Measurements from ENCODE around the gene PRSS33.

PRSS33 gene

DNA sequence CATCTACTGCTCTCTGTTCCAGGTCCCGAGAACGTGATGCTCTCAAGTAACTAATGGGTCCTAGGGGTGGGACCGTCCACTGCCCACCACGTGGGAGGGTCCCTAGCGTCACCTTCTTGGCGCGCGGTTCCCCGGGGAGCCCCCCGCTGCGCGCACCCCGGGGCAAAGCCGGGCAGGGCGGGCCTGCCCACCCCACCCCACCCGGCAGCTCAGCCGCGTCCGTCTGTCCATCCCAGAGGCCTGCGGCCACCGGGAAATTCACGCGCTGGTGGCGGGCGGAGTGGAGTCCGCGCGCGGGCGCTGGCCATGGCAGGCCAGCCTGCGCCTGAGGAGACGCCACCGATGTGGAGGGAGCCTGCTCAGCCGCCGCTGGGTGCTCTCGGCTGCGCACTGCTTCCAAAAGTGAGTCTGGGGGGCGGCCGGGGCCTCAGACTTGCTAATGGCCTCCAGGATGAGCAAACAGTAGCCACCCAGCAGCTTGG lies 11.4 kb upstream of the PRSS33 start:
- DNase-seq (ENCODE audit: low spot score), result no peak

DNA sequence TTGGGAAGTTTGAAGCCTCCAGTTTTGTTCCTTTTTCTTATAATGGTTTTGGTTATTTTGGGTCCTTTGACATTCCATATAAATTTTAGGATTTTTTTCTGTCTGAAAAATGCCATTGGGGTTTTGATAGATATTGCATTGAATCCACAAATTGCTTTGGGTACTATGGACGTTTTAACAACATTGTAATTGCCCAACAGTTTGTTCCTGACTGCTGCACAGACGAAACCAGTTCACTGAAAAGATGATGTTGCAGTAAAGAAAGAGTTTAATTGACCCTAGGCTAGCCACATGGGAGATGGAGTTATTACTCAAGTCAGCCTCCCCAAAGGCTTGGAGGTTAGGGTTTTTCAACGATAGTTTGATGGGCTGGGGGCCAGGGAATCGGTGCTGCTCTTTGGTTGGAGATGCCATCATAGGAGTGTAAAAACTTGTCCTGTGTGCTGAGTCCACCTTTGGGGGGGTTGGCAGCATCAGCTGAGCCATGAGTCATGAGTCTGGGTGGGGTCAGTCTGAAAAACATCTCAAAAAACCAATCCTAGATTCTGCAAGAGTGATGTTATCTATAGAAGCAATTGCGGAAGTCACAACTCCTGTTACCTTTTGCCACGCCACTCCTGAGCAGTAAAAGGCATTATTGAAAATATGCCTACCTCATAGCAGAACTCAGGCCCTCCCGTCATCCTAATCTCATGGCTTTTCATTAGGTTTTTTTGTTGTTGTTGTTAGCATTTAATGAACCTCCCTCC lies 8.2 kb upstream of the PRSS33 start:
- DNase-seq (ENCODE audit: low spot score), result no peak

GRCh38 chr16:2792940-2793339 lies 5.6 kb upstream of the PRSS33 start:
- no peak for DNase-seq (ENCODE audit: low spot score)

- no peak for DNase-seq (ENCODE audit: low spot score)
These were observed 3.8 kb upstream of the PRSS33 start for GRCh38 chr16:2791174-2791573.

DNA sequence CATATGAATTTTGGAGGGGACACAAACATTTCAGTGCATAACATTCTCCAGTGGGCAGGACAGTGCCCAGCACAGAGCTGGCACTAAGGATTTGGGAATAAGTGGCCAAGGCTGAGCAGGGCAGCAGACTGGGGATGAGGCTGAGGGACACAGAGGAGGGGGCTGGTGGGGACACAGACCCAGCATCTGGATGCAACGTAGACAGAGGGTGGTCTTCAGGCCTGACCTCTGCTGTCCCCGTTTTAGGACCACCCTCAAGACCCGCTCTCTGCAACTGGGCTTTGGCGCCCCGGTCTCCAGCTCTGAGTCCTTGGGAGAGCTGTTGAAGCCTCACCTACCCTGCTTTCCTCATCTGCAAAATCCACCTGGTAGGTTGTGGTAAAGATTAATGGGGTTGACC lies 3.3 kb upstream of the PRSS33 start:
- DNase-seq (ENCODE audit: low spot score), result no peak

DNA sequence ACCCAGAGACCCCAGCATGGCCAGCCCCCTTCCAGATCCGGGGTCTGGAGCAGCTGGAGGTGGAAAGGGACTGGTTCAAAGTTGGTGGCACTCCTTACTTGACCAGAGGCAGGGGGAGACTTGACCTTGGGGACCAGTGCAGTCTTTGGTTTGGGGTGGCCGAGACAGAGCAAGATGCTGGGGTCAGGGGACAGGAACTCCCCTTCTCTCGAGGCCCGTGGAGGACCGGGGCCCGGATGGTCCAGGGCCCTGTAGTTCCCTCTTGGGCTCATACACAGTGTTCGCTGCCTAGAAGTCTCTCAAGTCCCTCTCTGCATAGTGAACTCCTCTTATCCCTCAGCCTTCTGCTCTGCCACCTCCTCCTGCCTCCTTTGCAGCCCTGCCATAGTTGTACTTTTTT lies 601 bp upstream of the PRSS33 start:
- DNase-seq (ENCODE audit: low spot score), result no peak

DNA sequence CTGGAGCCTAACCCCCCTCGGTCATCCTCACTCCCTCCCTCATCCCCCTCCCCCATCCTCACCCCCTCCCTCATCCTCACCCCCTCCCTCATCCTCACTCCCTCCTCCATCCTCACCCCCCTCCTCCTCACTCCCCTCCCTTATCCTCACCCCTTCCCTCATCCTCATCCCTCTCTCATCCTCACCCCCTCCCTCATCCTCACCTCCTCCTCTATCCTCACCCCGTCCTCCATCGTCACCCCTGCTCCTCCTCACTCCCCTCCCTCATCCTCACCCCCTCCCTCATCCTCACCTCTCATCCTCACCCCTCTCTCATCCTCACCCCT lies 571 bp downstream of the PRSS33 start:
- DNase-seq (ENCODE audit: low spot score), result no peak

DNA sequence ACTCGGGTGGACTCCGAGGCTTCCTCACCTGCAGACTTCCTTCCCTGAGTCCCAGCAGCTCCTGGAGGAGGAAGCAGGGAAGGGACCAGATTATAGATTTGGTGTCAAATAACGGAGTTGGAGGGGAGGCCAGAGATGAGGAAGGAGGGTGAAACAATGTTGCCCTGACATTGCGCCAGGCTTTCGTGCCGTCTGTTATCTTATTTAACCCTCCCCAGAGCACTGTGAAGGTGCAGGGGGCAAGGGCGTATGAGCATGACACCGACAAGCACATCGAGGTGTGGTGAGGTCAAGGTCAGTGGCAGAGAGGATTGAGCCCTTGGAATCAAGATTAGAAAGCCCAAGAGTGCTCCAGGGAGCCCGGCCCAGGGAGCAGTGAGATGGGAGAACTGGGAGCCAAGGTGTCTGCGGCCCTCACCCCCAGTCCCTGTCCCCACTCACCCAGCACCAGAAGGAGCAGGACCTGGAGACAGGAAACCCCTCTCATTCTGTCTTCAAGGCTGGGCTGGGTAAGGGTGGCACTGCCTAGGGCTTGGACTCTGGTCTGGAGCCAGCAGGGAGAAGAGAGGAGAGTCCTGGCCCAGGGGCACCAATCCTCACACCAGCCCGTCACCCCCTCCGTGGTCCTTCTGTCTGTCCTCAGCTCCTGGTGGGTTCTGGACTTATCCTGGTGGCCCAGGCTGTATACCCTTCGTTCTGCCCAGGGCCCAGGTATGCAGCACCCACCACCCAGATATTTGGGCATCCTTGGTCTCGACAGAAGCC lies 1.1 kb downstream of the PRSS33 start:
- DNase-seq (ENCODE audit: low spot score), result no peak

- peak; percentile 30 for DNase-seq (ENCODE audit: low spot score)
These were observed 2.0 kb downstream of the PRSS33 start for GRCh38 chr16:2785101-2785991.

- DNase-seq (ENCODE audit: low spot score), result no peak
These were observed 2.8 kb downstream of the PRSS33 start for GRCh38 chr16:2784358-2785100.

GRCh38 chr16:2783581-2784357 lies 3.6 kb downstream of the PRSS33 start:
- DNase-seq (ENCODE audit: low spot score), result no peak

DNA sequence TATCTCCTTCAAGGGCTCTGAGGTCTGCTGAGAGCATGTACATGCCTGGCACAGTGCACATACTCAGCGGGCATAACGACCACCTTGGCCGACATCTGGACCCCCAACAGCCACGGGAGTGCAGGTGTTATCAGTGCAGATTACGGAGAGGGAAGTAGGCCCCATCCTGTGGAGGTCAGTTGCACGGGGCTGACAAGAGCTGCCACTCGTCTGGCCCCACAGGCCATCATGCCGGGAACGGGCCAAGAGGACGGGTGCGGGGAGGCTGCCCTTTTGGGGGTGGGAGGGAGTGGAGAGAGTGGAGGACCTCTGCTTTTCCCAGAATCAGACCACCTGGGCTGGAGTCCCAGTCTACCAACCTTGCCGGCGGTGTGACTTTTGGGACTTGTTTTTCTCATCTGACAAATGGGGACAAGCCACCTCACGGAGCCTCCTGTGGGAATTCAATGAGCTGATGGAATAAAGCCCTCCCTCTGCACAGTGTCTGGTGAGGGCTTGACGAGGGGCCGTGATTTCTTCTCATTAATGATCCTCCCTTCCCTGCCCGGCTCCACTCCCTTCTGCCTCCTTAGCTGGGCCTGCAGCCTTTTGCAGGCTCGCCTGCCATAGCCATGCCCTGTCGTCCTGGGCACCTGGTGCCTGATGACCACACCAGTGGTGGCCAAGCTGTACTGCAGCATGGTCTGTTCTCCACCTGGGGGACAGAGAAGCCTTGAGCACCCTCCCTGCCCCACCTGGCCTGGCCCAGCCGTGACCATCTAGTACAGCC lies 4.6 kb downstream of the PRSS33 start:
- DNase-seq (ENCODE audit: low spot score), result no peak

DNA sequence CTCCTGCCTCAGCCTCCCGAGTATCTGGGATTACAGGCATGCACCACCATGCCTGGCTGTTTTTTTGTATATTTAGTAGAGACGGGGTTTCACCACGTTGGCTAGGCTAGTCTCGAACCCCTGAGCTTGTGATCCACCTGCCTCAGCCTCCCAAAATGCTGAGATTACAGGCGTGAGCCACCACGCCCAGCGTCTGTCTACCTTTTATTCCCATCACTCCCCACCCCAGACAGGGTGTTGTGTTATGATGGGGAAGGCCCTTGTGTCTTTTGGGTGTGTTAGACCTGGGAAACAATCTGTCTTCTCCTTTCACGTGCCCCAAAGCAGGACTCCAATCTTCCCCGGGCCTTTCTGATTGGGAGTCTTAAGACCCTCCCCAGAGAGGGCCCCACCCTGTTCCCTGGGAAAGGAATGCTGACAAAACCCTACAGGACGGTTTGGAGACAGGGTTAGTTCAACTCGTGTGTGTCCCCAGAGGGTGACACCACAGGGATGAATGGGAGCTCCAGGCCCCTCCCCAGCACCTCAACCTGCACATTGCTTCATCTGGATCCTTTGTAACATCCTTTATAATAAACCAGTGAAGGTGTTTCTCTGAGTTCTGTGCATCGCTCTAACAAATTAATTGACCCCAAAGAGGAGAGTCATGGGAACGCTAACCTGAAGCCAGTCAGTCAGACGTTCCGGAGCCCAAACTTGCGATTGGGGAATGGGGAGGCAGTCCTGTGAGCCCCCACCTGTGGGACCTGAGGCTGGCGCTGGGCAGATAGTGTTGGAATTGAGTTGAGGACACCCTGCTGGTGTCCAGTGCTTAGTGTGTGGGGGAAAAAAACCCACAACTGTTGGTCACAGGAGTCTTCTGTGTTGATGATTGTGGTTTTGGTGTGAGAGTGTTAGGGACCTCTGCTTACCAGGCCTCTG lies 7.1 kb downstream of the PRSS33 start:
- no peak for DNase-seq (ENCODE audit: low spot score)

DNA sequence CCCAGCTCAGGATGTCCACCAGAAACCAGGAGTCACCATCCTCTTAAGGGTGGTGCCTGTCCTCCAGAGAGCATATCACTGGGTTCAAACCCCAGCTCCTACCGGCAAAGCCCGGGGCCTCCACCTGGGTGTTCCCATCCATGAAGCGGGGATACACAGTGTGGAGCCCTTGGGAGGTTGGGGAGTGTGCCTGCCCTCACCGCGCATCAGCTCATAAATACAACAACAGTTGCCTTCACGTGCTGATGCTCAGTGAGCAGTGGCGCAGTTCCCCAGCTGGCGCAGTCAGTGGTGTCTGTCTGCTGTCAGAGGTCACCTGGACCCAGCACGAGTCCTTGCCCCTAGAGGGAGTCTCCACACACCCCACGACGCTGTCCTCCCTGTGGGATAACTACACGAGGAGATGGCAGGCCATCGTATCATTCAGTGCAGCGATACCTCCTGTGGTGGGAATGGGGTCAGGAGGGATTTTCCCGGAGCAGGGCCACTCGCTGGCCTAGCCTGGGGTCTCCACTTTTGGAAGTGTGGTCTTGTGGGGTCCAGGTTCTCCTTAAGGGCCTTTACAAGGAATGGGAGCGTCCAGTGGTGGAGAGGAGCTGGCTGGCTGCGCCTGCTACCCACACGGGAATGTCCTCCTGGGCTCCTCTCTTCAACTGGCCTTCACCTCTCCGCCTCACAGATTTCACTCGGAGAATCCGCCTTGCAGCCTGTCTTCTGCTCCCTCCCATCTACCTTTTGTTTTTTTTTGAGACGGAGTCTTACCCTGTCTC lies 8.0 kb downstream of the PRSS33 start:
- DNase-seq (ENCODE audit: low spot score), result no peak

DNA sequence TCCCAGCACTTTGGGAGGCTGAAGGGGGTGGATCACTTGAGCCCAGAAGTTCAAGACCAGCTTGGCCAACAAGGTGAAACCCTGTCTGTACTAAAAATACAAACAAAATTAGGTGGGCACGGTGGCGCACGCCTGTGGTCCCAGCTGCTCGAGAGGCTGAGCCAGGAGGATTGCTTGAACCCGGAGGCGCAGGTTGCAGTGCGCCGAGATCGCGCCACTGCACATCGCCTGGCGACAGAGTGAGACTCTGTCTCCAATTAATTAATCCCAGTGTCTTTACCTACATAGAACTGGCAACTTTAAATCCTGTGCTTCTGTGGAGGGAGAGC lies 8.8 kb downstream of the PRSS33 start:
- no peak for DNase-seq (ENCODE audit: low spot score)

- DNase-seq (ENCODE audit: low spot score), result peak; percentile 36
These were observed 9.3 kb downstream of the PRSS33 start for GRCh38 chr16:2777903-2778629.

DNA sequence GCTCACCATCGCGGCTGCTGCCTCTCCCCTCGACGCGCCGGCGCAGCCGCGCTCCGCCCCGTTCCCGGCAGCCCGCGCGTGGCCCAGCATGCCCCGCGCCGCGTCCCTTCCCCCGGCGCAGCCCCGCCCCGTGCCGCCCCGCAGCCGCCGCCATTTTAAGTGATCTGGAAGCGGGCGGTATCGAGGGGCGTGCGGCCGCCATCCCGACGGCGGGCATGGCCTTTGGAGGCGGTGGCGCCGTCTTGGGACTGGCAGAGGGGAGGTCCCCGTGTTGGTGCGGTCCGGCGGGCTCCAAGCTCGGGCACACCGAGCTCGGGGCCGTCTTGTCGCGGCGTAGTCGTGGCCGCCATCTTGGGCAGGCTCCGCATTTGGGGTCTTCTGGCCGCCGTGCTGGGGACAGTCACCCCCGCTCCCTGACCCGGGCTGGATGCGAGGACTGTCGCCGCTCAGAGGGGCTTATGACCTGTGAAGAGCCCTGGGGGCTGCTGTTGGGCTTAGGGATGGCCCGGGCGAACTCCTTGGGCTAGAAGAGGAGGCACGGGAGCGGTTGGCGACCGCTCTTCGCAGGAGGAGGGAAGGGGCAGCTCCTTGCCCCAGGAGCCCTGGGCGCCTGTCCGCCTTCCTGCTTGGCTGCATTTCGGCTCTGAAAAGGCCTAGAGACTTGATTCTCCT lies 10.0 kb downstream of the PRSS33 start, which contains the start of gene ELOB:
TSS of gene ELOB (minus strand) at position 50 of the 672 bp plus-strand sequence. CDS start at position 9, 41 bp downstream.
- DNase-seq (ENCODE audit: low spot score), result peak; percentile 95
